IPS DF 4.7 (cell line): ENCODE measurements around the gene PTPRK.

ENCODE experiments used
- DNase-seq: peaks from one replicate; pipeline ENCODE4 v3.0.0-alpha.2; 2013; ENCODE audit warnings: low spot score; ENCODE audit errors: extremely low read depth

PTPRK gene

GRCh38 chr6:128303870-128304269, 216.5 kb downstream of the PTPRK start:
- no peak for DNase-seq

DNA sequence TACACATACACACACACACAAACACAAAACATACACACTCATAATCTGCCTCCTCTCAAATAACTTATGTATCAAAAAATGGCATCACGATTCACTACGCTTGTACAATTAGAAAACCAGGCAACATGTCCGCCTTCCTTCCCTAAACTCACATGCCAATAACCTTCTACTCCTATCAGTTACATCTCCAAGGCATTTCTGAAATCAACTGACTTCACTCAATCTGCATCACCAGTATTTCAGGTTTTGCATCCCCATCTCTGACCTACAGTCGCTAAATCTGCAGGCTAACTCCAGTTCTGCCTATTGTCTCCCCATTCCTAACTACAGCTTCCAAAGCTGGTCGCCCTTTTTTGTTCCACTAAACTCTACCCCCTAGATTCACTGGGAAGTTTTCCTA, 217.5 kb downstream of the PTPRK start:
- no peak for DNase-seq

- no peak for DNase-seq
Observed at GRCh38 chr6:128295670-128296069, 224.7 kb downstream of the PTPRK start.

GRCh38 chr6:128290221-128290620, 230.2 kb downstream of the PTPRK start:
- no peak for DNase-seq

DNA sequence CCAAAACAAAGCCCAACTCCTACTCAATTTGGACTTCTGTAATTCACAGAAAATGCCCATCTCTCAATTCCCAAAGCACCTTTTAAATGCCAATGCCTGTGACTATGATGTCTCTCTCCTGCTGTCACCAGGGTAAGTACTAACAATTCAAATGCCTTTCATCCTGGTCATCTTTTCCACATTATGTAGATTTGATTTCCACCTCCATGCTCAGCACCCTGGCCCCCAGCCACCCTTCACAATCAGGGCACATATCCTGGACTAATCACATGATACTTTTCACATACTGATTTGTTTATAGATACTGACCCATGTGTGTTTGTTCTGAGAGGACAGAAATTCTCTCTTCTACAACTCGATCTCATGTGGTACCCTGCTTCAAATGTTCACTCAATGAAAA, 236.3 kb downstream of the PTPRK start:
- no peak for DNase-seq

DNA sequence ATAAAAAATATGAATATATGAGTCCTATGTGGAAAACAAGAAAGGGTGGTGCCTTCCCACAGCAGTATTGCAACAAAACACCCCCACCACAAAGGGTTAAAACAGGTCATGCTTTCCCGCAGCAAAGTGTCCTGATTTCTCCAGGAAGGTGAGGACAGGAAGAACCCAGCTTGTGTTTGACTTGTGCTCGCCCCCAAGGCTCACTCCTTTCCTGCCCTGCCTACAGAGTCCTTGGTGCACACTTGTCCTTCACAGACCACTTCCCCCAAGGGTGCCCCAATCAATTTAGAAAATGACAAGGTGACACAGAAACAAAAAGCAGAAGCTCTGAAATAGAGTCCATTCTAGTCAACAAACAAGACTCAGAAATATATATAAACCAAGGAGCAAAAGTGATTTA, 237.4 kb downstream of the PTPRK start:
- no peak for DNase-seq

GRCh38 chr6:128280960-128281359, 239.4 kb downstream of the PTPRK start:
- no peak for DNase-seq

GRCh38 chr6:128280066-128280465, 240.3 kb downstream of the PTPRK start:
- DNase-seq, result no peak

DNA sequence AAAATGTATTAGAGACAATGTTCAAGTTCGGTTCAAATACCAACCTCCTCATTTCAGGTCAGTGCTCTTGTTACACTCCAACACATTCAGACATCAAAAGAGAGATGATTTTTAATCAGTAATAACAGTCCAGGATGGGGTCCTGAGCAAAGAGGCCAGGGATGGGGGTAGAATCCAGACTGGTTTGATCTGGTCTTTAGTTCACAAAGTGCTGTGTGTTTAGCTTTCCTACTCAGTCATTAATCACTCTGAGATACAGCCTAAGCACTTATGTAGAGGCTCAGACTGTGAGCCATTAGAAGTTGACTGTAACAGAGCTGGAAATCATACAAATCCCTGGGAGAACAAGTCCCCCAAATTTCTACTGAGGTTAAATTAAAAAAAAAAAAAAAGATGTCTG, 241.6 kb downstream of the PTPRK start:
- DNase-seq, result no peak

DNA sequence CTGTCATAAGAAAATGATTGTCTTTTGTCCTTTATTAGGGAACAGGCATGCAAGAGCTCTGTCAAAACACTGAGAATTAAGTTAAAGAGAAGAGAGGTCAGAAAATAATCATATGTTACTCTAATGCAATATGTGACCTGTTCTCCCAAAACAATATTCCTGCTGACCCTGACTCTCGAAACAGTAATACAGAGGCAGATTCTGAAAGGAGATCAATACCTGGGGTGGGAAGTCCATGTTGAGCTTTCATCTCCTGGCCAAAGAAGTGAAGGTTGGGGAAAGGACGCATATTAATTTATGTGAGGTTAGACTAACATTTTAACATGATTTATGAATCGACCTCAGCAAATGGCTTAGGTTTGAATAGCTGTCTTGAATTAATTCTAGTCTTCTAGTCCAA, 243.0 kb downstream of the PTPRK start:
- no peak for DNase-seq

DNA sequence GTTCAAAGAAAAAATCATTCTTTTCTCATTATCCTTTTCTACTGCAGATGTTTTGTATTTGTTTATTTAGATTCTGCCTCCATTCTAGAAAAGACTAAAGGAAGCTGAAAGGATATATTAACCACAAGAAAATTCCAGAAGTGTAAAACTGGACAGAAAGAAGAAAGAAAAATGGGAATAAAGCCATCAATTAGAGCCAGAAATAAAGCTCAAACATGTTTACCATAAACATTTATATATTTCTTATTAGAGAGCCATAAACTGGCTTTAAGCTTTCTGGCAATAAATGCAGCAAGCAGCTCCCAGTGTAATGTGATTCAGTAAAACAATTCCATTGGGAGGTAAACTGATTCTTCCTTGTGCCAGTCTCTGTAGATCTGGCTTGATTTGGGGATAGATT, 244.1 kb downstream of the PTPRK start:
- no peak for DNase-seq

DNA sequence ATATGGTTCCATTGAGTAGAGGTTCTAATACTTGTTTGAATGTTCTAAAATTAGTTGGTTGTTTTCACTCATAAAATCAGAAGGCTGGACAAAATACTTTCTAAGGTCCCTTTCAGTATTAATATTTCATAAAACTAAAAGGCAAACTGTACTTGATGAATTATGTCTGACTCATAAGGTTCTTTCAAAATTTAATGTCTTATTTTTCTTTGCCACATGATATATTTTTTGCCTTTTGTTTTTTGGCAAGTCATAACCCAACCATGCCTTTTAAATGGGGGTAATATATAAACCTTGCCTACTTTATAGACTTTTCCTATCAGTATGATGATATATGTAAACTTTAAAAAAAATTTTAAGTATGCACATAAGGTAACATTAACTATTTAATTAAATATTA, 244.7 kb downstream of the PTPRK start:
- no peak for DNase-seq

GRCh38 chr6:128275030-128275429, 245.4 kb downstream of the PTPRK start:
- DNase-seq, result no peak

DNA sequence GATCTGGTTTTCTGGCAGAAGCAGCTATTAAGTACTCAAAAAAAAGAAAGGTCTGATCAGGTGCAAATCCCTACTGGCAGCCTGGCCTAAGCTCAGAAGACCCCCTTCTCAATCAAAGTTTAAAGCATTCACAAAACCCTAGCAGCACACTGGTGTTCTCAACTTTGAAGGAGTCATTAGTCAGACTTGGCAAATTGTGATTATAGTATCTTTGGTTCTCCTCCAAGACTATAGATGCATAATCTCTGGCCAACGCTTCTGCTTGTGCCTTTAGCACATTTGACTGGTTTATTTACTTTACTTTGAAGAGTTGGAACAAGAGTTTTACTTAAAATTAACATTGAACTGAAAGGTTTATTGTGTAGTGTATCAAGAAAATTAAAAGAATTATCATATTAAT, 248.9 kb downstream of the PTPRK start:
- no peak for DNase-seq

- no peak for DNase-seq
Observed at GRCh38 chr6:128271011-128271410, 249.4 kb downstream of the PTPRK start.

- DNase-seq, result no peak
Observed at GRCh38 chr6:128266946-128267345, 253.5 kb downstream of the PTPRK start.

DNA sequence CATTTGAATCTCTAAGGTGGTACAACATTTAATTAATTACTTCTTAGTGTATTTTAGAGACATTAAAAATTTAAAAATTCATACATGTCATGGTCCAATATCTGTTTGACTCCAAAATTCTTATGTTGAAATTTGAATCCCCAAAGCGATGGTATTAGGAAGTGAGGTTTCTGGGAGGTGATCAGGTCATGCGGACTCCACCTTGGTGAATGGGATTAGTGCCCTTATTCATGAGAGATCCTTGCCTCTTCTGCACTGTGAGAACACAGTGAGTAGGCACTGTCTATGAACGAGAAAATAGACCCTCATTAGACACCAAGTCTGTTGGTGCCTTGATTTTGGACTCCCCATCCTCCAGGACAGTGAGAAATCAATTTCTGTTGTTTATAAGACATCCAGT, 254.7 kb downstream of the PTPRK start:
- DNase-seq, result no peak

DNA sequence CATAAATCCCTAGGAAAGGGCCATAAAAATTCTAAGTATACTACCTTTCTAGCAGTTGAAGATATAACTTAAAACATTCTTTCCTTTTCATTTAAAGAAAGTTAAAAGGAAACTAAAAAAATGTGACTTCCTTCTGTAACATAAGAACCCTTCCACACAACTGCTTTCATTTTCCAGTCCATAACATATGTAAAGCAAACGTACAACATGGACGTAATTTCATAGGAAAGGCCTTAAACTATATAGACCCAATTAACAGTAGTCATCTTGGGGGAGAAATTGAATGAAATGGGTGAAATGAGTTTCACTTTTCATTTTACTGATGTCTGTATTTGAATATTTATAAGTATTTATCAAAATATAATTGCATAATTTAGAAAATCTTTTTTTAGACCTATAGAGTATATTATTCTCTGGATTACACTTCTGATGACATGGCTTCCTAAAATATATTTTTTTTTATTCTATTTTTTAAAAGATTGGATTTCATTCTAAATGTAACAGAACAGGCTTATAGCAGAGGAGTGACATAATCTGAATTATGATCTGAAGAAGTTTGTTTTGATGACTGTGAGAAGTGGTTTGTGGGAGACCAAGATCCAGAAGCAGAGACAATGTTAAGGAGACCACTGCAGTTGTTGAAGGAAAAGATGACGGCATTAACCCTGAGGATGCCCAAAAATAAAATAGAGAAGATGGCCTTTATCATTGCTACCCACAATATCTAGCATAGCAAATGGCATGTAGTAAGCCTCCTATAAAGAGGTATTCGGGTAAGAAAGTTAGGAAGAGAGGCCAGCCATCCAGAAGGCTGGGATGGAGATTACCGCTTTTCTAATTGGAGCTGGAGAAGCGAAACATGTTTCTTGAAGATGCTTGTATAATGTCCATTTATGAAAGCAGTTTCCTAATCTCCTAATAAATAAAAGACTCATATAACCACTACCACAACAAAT, 260.4 kb downstream of the PTPRK start:
- no peak for DNase-seq

DNA sequence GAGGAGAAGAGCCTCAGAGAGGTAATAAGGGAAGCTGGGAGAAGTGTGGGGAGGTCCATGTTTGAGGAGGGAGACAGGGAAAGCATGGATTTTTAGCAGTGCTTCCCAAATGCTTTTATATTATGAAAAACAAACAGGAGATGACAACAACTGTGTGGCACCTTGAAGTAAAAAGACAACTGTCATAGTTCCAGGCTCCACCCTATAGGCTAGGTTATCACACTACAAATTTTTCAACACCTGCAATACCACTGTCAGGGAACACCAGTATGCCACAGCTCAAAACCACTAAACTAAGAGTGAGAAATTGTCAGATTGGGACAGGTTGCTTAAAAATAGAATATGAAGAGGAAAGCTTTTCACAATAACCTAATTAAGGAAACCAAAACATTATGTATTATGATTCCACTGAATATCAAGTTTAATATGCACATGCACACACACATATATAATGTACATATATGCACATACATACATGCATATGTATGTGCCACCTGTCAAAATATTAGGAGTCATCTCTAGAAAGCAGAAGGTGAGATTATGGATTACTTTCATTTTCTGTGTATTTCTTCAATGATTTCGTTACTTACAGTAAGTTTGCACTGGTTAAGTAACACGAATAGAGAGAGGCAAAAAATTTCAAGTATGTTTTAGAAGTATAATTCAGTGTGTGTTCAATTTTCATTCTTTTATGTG, 261.2 kb downstream of the PTPRK start:
- no peak for DNase-seq

DNA sequence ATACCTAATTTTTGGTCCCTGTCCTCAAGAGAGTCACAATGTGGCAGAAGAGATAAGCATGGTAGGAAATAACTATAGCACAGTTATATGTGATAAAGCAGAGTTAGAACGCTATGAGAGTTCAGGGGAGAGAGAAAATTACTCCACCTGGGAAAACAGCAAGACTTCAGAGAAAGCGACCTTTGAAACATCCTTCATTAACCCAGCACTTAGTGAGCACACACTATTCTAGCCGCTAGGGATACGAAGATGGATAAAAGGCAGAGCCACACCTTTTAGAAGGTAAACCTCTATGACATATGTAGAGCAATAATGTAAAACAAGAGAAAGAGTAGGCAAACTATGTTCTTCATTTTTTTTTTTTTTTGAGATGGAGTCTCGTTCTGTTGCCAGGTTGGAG, 264.3 kb downstream of the PTPRK start:
- DNase-seq, result no peak

GRCh38 chr6:128252341-128253176, 267.8 kb downstream of the PTPRK start:
- no peak for DNase-seq
